ENCODE measurements around the gene SDC4. TPM values are rescaled to one million over a fixed set of nuclear protein-coding genes. Genes with fewer than 3 reads are reported as not detected.

Gene SDC4, protein sequence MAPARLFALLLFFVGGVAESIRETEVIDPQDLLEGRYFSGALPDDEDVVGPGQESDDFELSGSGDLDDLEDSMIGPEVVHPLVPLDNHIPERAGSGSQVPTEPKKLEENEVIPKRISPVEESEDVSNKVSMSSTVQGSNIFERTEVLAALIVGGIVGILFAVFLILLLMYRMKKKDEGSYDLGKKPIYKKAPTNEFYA
- polyA plus RNA-seq (2013, experiment 1 of 2): 33.6 TPM
- 34.7 TPM for polyA plus RNA-seq (2013, experiment 2 of 2)

DNA sequence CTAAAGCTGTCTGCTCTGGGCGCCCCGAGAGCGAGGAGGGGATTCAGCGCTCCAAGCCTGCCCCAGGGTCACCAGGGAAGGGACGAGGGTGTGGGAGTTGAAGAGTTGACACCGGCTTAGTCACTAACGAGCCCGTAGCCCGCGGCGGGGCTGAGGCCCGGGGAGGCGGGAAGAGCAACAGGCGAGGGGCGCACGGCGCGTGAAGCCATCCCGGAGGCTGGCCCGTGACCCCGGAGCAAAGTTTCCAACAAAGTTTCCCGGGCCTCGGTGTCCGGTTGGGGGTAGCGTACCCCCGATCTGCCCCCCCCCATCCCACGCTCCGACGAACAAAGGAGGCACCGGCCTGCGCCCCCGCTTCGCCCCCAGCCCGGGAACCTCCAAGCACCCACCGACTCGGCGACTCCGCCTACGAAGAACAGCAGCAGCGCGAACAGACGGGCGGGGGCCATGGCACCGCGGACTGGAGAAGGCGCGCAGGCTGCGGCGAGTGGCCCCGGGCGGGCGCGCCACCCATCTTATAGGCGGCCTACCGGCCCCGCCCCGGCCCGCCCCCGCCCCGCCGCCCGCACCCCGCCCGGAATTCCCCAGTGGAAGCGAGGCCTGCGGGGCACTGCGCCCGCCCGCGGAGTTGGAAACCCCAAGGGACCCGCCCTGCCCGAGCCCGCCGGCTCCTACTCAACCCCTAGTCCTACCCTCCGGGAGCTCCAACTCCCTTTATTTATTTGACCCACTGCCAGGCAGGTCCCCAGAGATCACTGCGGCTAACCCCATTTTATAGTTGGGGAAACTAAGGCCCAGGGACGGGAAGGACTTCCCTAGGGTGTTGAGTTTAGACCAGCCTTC, at the start of gene SDC4:
SDC4 (minus strand) TSS at position 489 of the 843 bp plus-strand sequence; CDS start at position 449, 40 bp downstream.
- 1% methylated on average over 72 of the region's 77 CpGs for WGBS
- peaks cover 43% of the 10 kb centered on the region for H3K4me1 ChIP-seq (ENCODE audit: insufficient read depth, low read length)
- H3K27ac ChIP-seq (ENCODE audit: low read depth, low read length): peak within 1 kb of the TSS; percentile 55; the same call in 1 of the 2 replicates
- no peaks in the 10 kb centered on the region for H3K27me3 ChIP-seq (ENCODE audit: insufficient read depth, low read length)
- no peaks in the 10 kb centered on the region for H3K9me3 ChIP-seq (ENCODE audit: insufficient read depth, low read depth, low read length)
- H3K9ac ChIP-seq (ENCODE audit: low read depth, low read length): peak within 1 kb of the TSS; percentile 80
- peak within 1 kb of the TSS; percentile 81 for H3K4me3 ChIP-seq (ENCODE audit: low read length)
- H3K36me3 ChIP-seq (ENCODE audit: insufficient read depth, low read length): no peaks in the 10 kb centered on the region; the same call in 1 of the 2 replicates

DNA sequence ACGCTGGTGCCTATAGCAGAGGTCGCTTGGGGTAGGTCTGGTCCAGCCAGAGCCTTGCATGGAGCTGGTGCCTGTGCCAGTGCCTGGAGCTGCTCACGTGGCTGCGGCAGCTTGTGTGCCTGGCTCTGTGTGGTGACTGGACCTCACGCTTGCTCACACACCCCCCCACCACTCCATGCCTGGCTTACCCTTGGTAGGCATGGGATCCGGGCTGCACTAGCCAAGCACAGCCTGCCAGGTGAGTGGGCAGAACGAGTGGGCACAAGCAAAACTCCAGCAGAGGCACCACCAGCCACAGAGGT, 46.8 kb upstream of the SDC4 start:
- Histone ChIP-seq H3K4me3 (ENCODE audit: low read length) (no peak overlapping the region), H3K4me1 (ENCODE audit: insufficient read depth, low read length) (no peaks in the 10 kb centered on the region), H3K27me3 (ENCODE audit: insufficient read depth, low read length) (no peaks in the 10 kb centered on the region), H3K36me3 (ENCODE audit: insufficient read depth, low read length) (no peaks in the 10 kb centered on the region), H3K9me3 (ENCODE audit: insufficient read depth, low read depth, low read length) (peaks cover 10% of the 10 kb centered on the region; the same call in 1 of the 2 replicates), H3K9ac (ENCODE audit: low read depth, low read length) (no peak overlapping the region), H3K27ac (ENCODE audit: low read depth, low read length) (no peak overlapping the region)
- 91% methylated on average over 7 of the region's 7 CpGs for WGBS

DNA sequence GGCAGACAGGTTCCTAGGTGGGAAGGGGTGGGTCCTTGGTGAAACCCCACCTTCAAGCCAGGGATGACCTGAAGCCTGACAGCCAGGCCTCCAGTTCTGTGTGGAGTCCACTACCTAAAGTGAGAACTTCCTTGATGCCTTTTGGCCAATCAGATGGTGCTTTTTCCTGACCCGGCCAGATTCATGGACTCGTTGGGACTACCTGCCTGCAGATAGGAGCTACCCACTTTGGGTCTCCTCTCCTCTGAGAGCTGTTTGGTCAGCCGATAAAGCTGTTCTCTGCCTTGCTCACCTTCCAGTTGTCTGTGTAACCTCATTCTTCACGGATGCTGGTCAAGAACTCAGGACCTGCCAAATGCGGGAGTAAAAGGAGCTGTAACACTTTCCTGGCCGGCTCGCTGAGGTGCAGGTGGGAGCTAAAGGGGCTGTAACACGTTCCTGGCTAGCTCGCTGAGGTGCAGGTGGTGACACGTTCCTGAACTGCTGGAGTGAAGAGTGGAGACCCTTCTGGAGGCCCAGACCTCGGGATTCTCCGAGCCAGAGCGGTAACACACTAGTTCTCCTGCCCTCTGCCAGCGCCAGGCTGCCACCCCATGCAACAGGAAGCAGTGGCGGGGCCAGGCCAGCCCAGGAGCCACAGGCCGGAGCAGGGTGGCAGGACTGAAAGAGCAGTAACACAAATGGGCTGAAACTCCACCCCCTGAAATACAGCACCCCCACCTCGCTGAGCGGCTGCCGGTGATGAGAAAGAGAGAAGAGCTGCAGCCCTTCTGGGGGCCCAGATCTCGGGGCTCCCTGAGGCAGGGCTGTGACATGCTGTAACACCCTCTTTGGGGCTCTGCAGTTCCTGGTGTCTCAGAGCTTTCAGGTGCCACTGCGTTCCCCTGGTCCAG, 46.2 kb upstream of the SDC4 start:
- no peaks in the 10 kb centered on the region for H3K36me3 ChIP-seq (ENCODE audit: insufficient read depth, low read length)
- WGBS: 89% methylated on average over 21 of the region's 21 CpGs
- H3K4me3 ChIP-seq (ENCODE audit: low read length): no peak overlapping the region
- peaks cover 4% of the 10 kb centered on the region; the same call in 1 of the 2 replicates for H3K9me3 ChIP-seq (ENCODE audit: insufficient read depth, low read depth, low read length)
- no peak overlapping the region for H3K9ac ChIP-seq (ENCODE audit: low read depth, low read length)
- no peaks in the 10 kb centered on the region for H3K4me1 ChIP-seq (ENCODE audit: insufficient read depth, low read length)
- no peak overlapping the region for H3K27ac ChIP-seq (ENCODE audit: low read depth, low read length)
- H3K27me3 ChIP-seq (ENCODE audit: insufficient read depth, low read length): no peaks in the 10 kb centered on the region

DNA sequence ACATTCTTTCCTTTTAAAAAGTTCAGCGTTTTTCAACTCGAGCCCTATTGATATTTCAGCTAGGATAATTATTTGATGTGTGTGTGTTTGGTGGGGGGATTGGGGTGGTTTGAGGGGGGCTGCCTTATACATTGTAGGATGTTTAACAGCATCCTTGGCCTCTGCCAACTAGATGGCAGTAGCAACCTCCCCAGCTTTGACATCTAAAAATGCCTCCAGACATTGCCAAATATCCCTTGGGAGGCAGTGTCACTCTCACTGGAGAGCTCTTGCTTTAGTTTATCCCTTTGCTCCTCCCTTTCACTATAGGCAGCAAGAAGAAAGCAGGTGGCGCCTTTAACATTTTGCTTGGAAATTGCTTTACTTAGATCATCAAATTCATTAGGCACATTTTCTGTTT, 44.5 kb upstream of the SDC4 start:
- 89% methylated on average over 3 of the region's 3 CpGs for WGBS
- Histone ChIP-seq H3K9ac (ENCODE audit: low read depth, low read length) (no peak overlapping the region), H3K36me3 (ENCODE audit: insufficient read depth, low read length) (no peaks in the 10 kb centered on the region), H3K27ac (ENCODE audit: low read depth, low read length) (no peak overlapping the region), H3K9me3 (ENCODE audit: insufficient read depth, low read depth, low read length) (peaks cover 2% of the 10 kb centered on the region; the same call in 1 of the 2 replicates), H3K4me3 (ENCODE audit: low read length) (no peak overlapping the region), H3K4me1 (ENCODE audit: insufficient read depth, low read length) (no peaks in the 10 kb centered on the region), H3K27me3 (ENCODE audit: insufficient read depth, low read length) (no peaks in the 10 kb centered on the region)

DNA sequence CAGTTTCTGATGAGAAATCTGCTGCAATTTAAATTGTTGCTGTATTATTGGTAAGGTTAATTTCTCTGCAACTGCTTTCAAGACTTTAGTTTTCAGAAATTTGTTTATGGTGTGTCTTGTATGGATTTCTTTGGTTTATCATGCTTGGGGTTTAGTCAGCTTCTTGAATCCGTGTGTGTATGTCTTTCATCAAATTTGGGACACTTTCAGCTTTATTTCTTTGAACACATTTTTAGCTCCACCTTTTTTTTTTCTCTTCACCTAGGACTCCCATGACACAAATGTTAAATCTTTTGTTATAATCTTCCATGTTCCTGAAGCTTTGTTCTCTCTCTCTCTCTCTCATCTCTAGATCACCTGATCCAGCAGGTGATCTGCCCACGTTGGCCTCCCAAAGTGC, 43.3 kb upstream of the SDC4 start:
- WGBS: 86% methylated on average over 2 of the region's 2 CpGs
- Histone ChIP-seq H3K27me3 (ENCODE audit: insufficient read depth, low read length) (no peaks in the 10 kb centered on the region), H3K9ac (ENCODE audit: low read depth, low read length) (no peak overlapping the region), H3K27ac (ENCODE audit: low read depth, low read length) (no peak overlapping the region), H3K4me3 (ENCODE audit: low read length) (no peak overlapping the region), H3K36me3 (ENCODE audit: insufficient read depth, low read length) (no peaks in the 10 kb centered on the region), H3K4me1 (ENCODE audit: insufficient read depth, low read length) (no peaks in the 10 kb centered on the region), H3K9me3 (ENCODE audit: insufficient read depth, low read depth, low read length) (no peaks in the 10 kb centered on the region)

DNA sequence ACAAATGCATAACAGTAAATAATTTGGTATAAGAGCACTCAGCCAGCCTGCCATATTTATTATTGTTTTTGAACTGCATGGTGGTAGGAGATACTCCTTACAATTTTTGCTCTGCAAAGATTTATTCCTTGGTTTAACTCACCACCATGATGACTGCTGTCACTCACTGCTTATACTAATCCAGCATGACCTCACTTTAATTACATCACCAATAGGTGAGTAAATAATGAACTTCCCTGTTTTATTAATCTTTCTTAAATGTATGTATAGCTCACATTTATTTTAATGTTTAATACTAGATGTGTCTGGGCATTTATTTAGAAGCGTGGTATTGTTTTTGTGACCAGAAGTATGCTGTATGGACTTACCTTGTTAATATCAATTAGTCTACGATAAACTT, 42.7 kb upstream of the SDC4 start:
- Histone ChIP-seq H3K4me3 (ENCODE audit: low read length) (no peak overlapping the region), H3K36me3 (ENCODE audit: insufficient read depth, low read length) (no peaks in the 10 kb centered on the region), H3K9ac (ENCODE audit: low read depth, low read length) (no peak overlapping the region), H3K4me1 (ENCODE audit: insufficient read depth, low read length) (no peaks in the 10 kb centered on the region), H3K27me3 (ENCODE audit: insufficient read depth, low read length) (no peaks in the 10 kb centered on the region), H3K9me3 (ENCODE audit: insufficient read depth, low read depth, low read length) (no peaks in the 10 kb centered on the region), H3K27ac (ENCODE audit: low read depth, low read length) (no peak overlapping the region)
- WGBS: 100% methylated on average over 1 of the region's 2 CpGs

DNA sequence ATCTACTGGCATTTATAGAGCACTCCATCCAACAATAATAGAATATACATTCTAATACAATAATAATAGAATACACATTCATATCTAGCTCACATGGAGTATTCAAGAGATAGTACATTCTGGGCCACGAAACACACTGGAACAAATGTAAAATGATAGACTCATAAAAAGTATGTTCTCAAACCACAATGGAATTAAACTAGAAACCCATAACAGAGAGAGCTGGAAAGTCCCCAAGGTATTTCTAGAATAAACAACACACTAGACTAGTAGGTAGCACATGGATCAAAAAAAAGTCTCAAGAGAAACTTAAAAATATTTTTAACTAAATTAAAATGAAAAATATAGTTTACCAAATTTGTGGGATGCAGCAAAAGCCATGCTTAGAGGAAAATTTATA, 39.0 kb upstream of the SDC4 start:
- H3K4me1 ChIP-seq (ENCODE audit: insufficient read depth, low read length): no peaks in the 10 kb centered on the region
- 88% methylated on average over 1 of the region's 1 CpG for WGBS
- H3K27ac ChIP-seq (ENCODE audit: low read depth, low read length): no peak overlapping the region
- no peak overlapping the region for H3K9ac ChIP-seq (ENCODE audit: low read depth, low read length)
- no peak overlapping the region for H3K4me3 ChIP-seq (ENCODE audit: low read length)
- no peaks in the 10 kb centered on the region for H3K9me3 ChIP-seq (ENCODE audit: insufficient read depth, low read depth, low read length)
- no peaks in the 10 kb centered on the region for H3K36me3 ChIP-seq (ENCODE audit: insufficient read depth, low read length)
- no peaks in the 10 kb centered on the region for H3K27me3 ChIP-seq (ENCODE audit: insufficient read depth, low read length)

DNA sequence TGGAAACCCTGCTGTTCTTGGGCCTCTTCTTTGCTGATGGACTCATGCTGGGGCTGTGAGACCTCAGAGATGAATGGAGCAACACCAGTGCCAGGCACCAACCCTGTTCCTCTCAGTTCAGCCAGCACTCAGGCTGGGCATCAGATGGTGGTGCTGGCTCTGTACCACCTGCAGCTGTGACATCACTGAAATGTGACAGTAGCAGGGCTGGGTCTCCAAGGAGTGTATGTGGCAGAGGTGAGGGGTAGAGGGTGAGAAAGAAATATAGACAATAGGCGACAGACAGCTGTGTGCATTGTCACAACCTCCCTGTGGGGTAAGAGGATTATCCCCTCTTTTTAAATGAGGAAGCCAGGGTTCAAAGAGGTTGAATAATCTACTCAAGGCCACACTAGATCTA, 30.0 kb upstream of the SDC4 start, which contains the start of gene TP53TG5:
TP53TG5 (minus strand) TSS at position 135 of the 400 bp plus-strand sequence; CDS start at position 46, 89 bp downstream.
- Histone ChIP-seq H3K9ac (ENCODE audit: low read depth, low read length) (no peak within 1 kb of the TSS), H3K4me3 (ENCODE audit: low read length) (no peak within 1 kb of the TSS), H3K9me3 (ENCODE audit: insufficient read depth, low read depth, low read length) (no peaks in the 10 kb centered on the region), H3K4me1 (ENCODE audit: insufficient read depth, low read length) (peaks cover 8% of the 10 kb centered on the region; the same call in 1 of the 2 replicates), H3K27me3 (ENCODE audit: insufficient read depth, low read length) (peaks cover 2% of the 10 kb centered on the region), H3K36me3 (ENCODE audit: insufficient read depth, low read length) (no peaks in the 10 kb centered on the region), H3K27ac (ENCODE audit: low read depth, low read length) (no peak within 1 kb of the TSS)
- 78% methylated on average over 1 of the region's 1 CpG for WGBS

DNA sequence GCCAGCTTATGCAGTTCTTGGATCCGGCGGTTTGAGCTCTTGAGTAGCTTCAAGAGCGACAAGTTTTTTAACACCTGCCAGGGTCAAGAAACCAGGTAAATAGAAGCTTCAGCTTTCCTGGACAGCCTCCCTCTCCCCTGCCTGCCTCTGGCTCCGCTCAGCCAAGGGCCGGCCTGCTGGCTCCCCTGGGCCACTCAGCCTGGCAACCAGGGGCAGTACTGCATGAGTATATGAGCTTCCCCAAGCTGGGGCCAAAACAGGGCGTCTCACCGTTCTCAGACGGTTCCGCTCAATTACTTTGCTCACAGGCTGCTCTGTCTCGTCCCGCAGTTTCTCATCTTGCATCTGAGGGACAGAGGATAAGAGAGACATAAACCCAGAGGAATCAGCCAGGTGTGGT, 29.0 kb upstream of the SDC4 start:
- H3K9ac ChIP-seq (ENCODE audit: low read depth, low read length): no peak overlapping the region
- H3K27ac ChIP-seq (ENCODE audit: low read depth, low read length): no peak overlapping the region
- H3K4me3 ChIP-seq (ENCODE audit: low read length): no peak overlapping the region
- 88% methylated on average over 11 of the region's 11 CpGs for WGBS
- H3K27me3 ChIP-seq (ENCODE audit: insufficient read depth, low read length): peaks cover 6% of the 10 kb centered on the region
- no peaks in the 10 kb centered on the region for H3K36me3 ChIP-seq (ENCODE audit: insufficient read depth, low read length)
- H3K9me3 ChIP-seq (ENCODE audit: insufficient read depth, low read depth, low read length): no peaks in the 10 kb centered on the region
- peaks cover 12% of the 10 kb centered on the region; the same call in 1 of the 2 replicates for H3K4me1 ChIP-seq (ENCODE audit: insufficient read depth, low read length)

DNA sequence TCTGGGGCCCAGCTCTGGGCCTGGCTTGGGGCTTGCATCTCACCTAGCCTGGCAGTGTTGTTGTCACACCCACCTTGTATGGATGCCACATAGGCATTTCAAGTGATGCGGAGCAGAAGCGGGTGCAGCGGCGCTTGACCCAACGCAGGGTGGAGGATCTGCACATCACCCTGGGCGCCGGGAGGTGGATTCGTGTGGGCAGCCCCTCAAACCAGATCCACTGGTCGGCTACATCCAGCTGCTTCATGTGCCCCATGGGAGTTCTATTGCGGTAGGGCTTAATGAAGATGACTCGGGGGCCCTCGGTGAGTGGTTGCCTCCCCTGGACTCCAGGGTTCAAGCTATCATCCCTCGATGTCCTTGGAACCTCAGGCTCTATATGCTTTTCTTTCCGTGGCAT, 26.7 kb upstream of the SDC4 start:
- Histone ChIP-seq H3K4me1 (ENCODE audit: insufficient read depth, low read length) (peaks cover 7% of the 10 kb centered on the region; the same call in 1 of the 2 replicates), H3K27ac (ENCODE audit: low read depth, low read length) (no peak overlapping the region), H3K4me3 (ENCODE audit: low read length) (no peak overlapping the region), H3K36me3 (ENCODE audit: insufficient read depth, low read length) (no peaks in the 10 kb centered on the region), H3K27me3 (ENCODE audit: insufficient read depth, low read length) (peaks cover 6% of the 10 kb centered on the region), H3K9ac (ENCODE audit: low read depth, low read length) (no peak overlapping the region), H3K9me3 (ENCODE audit: insufficient read depth, low read depth, low read length) (no peaks in the 10 kb centered on the region)
- 96% methylated on average over 14 of the region's 14 CpGs for WGBS

Data from HUES64 (cell line).